Right renal cortex interstitium (tissue), 3 donors: ENCODE data around the gene LIN7C. TPM values are rescaled to one million over a fixed set of nuclear protein-coding genes. Genes with fewer than 3 reads are reported as not detected.

Source experiments
- DNase-seq, 3 donors: peaks; one replicate each; pipeline ENCODE4 v3.0.0-alpha.2; 2013; ENCODE audit warnings: low read depth in 3 of 3, low spot score in 2 of 3
- polyA plus RNA-seq, 3 donors: library from polyadenylated mRNA; unstranded; fragments of 120-200 nt; gene quantifications; one replicate each; pipeline ENCODE4 v1.2.1, GENCODE V29; 2013; ENCODE audit not compliant: insufficient read length in 3 of 3

The LIN7C gene
- polyA plus RNA-seq, 3 donors = 23.6 to 25.9 (median 25.3) TPM

DNA sequence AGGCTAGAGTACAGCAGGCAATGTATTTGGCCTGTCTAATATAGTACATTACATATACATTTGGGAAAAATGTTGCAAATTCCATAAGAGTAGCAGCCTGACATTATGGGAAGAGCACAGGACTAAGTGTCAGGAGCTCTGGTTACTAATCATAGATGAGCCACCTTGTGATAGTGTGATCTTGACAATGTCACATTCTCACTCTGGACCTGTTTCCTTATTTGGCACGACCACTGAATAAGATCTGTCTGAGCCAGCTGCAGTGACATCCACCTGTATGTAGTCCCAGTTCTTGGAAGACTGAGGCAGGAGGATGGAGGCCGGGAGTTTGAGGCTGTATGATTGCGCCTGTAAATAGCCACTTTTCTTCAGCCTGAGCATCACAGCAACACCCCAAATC lies 5.7 kb upstream of the LIN7C start:
- no peak for DNase-seq

DNA sequence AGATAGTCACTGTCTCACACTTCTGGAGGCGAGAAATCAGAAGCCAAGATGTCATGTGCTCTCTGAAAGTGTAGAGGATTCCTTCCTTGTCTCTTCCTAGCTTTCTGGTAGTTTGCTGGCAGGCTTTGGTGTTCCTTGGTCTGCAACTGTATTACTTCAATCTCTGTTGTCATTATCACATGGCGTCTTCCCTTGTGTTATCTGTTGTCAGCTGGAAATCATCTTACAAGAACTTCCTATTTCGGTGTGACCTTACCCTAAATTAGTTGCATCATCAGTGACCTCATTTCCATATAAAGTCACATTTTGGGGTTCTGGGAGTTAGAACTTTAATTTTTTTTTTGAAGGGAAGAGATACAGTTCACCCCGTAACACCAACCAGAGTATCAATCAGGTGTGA lies 3.3 kb upstream of the LIN7C start:
- no peak for DNase-seq

DNA sequence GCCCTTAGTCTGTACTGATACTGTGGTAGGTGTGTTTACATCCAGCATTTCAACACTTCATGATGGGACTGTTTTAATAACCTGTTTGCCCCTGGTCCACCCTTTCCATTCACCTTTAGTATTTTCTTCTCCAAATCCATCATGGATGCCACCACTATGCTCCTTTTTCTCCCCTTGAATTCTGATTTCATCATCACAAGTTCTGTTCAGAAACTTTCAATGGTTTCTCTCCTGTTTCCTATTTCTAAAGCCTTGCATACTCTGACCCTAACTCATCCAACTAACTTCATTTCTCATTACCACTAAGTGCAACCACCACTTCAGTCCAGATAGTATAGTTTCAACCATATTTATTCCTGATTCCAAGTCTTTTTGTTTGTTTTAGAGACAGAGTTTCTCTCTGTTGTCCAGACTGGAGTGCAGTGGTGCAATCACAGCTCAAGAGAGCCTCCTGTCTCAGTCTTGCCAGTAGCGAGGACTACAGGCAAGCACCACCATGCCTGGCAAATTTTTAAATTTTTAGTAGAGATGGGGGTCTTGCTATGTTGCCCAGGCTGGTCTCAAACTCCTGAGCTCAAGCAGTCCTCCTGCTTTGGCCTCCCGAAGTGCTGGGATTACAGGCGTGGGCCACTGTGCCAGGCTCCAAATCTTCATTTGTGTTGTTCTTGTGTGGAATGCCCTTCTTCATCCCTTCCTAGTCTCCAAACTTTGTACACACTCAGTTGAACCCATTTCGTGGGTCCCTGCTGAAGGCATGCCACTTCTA lies 1.2 kb upstream of the LIN7C start:
- DNase-seq = no peak

DNA sequence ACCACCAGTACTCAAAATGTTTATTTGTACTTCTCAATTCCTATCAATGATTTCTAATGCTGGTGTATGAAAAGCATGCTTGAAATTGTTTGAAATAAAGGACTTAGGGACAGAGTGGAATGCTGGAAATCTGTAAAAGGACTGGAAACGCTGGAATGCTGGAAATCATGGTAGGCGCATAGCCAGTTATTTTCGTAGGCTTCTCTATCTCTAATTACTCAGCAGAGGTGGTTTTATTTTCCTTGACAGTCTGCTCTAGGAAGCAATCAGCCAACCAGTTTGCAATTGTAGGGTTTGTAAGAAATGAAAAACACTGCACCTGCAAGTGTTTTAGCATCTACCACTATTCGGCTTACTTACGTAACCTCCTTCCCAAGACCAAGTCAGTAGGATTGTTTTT lies 788 bp downstream of the LIN7C start:
- DNase-seq = no peak

DNA sequence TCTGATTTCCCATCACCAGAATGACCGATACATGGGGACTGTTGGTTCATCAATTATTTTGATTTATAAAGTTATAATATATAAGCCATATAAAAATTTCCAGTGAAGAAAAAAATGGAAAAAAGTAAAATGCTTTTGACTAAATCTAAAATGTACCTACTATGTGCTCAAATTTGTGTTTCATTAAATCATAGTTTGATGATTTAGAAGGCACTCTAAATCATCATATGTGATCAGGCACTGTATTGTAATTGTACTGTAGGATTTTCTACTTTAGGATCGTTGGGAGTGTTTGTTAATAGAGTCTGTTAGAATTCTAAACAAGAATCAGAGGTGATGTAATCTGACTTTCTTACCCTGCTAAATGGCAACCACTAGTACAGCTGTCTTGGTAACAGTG lies 2.4 kb downstream of the LIN7C start:
- DNase-seq = no peak

DNA sequence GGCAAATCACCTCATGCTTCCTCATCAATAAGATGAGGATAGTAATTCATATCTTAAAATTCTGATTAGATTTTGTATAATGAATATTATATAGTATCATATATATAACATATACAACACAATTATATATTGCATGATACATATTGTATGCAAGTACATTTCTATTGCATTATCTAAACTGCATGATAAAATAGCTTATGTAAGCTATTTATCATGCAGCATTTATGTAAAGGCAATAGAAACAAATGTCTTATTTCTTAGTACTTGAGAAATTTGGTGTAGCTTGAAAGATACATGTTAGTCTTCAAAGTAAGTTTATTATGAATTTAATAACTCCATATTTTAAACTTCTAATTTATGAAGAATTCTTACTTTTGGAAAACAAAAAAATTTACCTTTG lies 5.5 kb downstream of the LIN7C start:
- DNase-seq = no peak

DNA sequence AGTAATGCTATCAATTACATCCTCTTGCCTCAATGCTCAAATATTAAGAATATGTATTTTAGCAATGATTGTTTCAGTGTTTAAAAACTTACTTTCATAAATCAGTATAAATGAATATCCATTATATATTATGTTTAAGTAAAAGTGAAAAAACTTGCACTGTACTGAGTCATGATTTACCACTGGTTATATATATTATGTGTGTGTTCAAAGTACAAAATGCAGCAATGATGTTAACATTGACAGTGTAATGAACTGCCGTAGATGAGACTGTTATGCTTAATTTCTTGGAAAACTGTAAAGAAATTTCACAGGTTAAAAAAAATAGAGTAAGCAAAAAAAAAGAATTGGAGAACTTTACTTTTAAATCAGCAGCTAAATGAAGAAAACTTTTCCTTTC lies 8.7 kb downstream of the LIN7C start:
- no peak for DNase-seq

DNA sequence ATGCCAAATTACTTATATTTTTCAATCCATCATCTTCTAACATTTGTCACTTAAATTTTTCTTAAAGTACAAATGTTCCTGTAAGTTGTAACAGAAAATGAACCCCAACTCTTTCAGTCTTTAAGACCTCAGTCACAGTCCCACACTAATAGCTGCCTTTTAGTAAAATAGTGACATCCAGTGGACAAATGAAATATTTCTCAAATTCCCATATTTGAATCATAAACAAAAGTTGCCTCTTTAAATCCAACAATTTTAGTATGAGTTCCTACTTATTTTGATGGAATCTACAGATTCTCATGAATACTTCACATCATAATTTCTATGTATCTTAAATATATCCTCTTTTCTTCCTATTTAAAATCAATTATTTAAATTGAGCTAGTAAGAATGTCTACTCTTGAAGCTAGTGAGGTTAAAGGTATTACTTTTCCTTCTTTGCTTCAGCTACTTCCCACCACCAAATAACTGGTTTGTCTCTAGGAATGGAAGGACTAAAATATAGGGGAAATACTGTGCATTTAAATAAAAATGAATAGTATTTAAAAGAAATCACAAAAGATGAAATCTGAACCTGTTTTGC lies 9.2 kb downstream of the LIN7C start:
- DNase-seq = no peak

DNA sequence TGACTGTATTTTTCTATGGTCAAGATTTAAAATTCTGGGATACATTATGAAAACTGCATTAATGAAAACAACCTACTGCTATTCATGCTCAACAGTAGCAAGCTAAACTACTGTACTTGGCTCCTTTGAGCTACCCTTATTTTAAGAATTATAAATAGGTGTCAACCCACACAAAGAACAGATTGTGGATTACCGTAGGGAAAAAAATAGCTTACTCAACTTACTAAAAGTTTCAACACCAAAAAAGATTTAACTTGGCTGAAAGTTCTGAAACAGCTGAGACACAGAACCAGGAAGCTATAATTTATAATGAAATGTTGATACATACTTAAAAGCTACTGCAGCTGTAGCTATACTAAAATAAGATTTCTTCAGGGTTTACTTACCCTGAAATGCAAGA lies 10.1 kb downstream of the LIN7C start:
- DNase-seq = no peak

DNA sequence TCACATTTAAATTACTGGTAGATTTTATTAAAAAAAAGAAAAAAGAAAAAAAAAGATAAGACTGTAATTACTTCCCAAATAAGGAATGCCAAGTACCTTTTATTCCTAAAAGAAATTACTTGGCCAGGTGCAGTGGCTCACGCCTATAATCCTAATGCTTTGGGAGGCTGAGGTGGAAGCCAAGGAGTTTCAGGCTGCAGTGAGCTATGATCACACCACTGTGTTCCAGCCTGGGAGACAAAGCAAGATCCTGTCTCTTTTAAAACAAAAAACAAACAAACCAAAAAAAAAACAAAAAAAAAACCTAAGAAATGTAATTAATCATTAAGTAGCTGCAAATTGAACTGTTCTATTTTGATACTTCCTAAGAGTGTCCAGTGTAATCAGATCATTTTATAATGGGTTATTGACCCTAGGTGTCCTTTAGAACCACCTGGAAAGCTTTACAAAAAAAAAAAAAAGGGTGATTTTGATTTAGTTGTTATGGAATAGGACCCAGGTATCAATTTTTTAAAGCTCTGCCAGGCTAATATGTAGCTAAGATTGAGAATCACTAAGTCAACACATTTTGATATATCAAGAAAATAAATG lies 10.8 kb downstream of the LIN7C start:
- no peak for DNase-seq

DNA sequence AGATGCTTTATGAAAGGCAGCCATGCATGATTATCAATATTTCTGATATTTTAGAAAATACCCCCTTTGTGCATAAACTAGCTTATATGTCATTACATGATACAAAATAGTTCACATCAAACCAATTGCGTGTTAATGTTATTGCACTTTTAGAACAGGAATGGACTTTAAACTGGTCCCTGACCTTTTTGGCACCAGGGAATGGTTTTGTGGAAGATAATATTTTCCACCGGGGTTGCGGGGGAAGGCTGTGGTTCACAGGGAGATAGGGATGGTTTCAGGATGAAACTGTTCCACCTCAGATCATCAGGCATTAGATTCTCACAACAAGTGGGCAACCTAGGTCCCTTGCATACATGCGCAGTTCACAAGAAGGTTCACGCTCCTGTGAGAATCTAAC lies 17.5 kb downstream of the LIN7C start:
- DNase-seq = no peak

DNA sequence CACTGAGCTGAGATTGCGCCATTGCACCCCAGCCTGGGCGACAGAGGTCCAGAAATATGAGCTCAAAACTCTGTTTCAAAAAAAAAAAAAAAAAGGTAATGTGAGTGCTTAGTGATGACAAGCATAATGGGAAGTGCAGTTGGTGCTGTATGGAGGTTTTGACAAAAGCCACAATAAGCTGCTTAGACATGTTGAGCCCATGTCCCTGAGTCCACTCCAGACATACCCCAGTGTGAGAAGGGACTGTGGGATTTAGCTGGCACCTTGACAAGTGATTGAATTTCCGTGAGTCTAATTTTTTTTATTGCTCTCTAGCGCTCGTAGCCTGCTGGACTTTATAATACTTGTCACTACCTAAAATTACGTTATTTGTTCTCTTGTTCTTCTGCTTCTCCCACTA lies 18.9 kb downstream of the LIN7C start:
- DNase-seq = no peak

DNA sequence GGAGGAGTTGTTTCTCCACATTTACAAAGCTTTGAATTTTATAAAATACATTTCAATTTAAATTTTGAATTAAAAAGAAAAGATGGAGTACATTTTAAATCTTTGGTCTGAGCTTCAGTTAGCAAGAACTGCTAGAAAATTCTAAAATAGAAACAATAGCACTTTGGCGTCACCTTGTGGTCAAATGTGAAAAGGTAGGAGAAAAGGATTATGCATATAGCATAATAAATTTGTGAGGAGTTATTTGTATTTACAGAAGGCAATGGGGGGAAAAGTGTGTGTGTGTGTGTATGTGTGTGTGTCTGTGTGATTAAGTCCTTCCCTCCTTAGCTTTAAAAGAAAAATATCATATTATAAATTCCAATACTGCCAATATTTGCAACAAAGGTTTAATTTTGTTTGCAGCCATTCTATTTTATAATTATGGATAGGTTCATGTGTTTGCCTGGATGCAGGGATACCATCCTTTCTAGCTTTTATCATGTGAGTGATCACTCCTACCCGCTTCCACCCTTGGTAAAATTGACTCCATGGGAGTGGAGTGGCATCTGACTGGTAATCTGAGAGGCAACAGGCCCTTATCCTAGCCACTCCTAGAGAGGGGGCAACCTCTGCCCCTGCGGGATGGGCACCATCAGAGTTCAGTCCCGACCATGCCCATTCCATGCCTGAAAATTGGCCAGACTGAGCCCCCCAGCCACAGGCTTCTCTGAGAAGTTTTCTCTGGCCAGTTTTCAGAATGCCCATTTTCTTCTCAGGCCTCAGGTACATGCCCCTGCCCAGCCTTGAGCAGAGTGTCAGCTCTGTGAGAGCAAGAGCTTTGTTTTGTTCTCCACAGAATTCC lies 20.4 kb downstream of the LIN7C start:
- DNase-seq = no peak

DNA sequence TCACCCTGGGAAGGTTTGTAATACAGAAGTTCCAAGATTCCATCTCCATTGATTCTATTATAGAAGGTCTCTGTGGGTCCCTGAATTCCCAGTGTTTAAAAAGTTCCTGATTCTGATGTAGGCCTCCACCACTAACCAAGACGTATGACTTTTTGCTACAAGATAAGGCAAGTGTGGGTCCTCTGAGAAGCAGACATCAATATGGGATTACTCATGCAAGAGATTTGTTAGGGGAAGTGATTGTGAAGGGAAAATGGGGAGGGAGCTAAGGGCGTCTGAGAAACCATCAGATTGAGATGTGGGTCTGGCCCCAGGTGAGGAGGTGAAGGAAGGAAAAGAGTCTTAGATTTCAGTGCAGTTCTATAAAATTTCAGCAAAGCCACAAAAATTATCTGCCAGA lies 23.8 kb downstream of the LIN7C start:
- DNase-seq = no peak

DNA sequence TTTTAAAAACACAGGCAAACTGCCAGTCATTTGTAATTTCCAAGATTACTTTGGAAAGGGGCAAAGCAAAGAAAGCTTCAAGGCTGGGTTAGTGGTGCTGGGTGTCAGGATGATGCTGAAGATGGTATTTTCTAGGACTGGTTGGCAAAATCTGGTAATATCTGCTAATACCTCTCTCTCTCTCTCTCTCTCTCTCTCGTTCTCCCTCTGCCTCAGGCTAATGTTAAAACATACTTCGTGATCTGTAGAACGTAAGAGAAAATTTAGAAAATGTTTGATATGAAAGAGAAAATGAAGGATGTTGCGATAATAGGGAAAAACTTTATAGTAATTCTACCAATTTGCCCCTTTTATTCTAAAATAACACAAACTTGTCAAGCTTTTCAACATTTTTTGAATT lies 24.6 kb downstream of the LIN7C start:
- no peak for DNase-seq

DNA sequence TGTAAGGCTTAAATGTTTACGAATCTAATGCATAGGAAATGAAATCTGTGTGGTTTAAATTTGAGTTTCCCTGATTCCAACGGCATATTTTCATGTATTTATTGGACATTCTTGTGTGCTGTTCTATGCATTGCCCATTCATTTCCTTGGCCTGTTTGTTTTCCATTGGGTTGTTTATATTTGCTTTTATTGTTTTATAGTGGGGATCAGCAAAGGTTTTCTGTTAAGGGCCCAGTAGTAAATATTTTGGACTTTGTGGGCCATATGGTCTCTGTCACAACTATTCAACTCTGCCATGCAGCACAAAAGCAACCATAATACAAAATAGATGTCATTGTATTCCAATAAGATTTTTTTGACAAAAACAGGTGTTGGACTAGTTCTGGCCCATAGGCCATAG lies 28.7 kb downstream of the LIN7C start:
- no peak for DNase-seq

DNA sequence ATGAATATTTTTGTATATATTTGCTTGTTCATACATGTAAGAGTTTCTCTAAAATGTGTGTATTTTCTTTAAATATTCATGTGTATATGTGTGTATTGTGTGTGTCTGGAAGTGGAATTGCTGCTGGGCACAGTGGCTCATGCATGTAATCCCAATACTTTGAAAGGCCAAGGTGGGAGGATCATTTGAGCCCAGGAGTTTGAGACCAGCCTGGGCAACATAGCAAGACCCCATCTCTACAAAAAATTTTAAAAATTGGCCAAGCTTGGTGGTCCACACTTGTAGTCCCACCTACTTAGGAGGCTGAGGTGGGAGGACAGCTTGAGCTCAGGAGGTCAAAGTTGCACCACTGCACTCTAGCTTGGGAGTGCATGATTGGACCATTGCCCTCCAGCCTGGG lies 29.3 kb downstream of the LIN7C start:
- no peak for DNase-seq

DNA sequence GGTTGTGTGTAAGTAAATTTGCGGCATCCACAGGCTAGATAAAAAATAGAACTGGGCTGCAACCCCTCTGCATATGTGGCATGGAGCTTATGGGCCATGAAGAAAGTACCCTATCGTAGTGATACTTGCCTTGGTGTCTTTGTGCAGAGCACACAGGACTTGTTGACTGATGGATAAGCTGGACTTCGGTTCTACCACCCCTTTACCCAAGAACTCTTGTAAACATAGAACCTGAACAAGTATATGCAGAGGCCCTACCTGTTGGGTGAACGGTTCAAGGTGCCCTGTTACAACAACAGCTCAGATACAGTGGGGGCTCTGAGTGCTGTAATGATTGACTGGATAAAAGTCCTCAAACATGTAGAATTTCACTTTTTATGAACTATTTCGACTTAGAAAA lies 30.9 kb downstream of the LIN7C start:
- no peak for DNase-seq

DNA sequence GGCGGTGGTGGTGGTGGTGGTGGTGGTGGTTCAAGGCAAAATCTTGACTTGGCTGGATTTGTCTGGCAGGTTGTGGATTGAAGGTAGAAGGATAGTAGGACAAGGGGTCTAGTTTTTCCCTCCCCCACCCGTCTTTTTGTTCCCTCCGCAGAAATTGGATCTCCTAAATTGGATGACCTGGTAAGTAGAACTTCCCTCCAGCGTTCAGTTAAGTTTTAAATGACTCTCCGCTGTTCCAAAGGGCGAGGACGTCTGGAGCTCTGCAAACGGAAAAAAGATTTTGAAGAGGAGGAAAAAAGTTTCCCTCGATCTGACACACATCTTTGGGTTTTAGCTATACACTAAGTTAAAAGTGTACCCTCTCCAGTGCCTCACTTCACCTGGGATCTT lies 33.6 kb downstream of the LIN7C start:
- DNase-seq = no peak

DNA sequence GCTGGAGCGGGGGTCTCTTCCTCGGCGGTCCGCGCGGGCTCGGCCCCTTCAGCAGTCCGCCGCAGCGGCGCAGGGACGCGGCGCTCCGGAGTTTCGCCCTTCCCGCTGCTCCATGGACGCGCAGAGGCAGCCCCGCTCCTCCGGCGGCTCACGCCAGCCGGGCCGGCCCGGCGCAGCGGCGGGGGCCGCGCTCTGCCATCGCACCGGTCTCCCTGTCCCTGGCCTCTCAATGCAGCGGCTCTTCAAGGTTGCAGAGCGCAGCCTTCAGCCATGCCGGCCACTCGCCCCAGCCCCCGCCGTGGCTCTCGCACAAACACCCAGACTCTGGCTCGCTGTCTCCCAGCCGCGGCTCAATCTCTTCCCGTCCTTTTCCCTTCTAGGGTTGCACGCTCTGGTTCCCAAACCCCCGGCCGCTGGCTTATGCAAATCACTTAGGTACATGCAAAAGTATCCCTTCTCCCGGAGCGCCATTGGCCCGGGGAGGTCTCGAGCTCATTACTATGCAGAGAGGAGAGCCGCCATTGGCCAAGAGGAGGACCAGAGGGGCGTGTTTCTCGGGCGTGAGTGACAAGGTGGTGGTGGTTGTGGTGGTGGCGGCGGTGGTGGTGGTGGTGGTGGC lies 34.1 kb downstream of the LIN7C start, which contains the start of gene LGR4:
Gene LGR4 (minus strand): TSS at position 393 of the 619 bp plus-strand sequence. CDS start 488 bp downstream, outside the sequence.
- peak; percentile 81 to 92 (median 85) for DNase-seq
